Skeletal muscle satellite cell (primary cell): ENCODE measurements around the gene EIF2A. TPM values are rescaled to one million over a fixed set of nuclear protein-coding genes. Genes with fewer than 3 reads are reported as not detected.
A peak's percentile ranks its signal among the peaks of the same experiment; 100 is the strongest.
"Not testable (repeated sequence)": the region's sequence is repeated elsewhere in the genome, so short reads cannot be mapped to it uniquely, and the experiment has no call there.

Experiments used
- H3K27me3 ChIP-seq: 2 replicates; pipeline ENCODE4 v1.7.0; 2013; ENCODE audit warnings: low read length; ENCODE audit not compliant: control insufficient read depth, insufficient read depth
- H3K36me3 ChIP-seq: 2 replicates; pipeline ENCODE4 v1.7.0; 2013; ENCODE audit warnings: mild to moderate bottlenecking, control low read depth, low read length; ENCODE audit not compliant: insufficient read depth
- H3K4me1 ChIP-seq: 2 replicates; pipeline ENCODE4 v1.7.0; 2013; ENCODE audit warnings: low read length; ENCODE audit not compliant: control insufficient read depth, insufficient read depth
- H3K4me2 ChIP-seq: 2 replicates; pipeline ENCODE4 v1.7.0; 2013; ENCODE audit warnings: mild to moderate bottlenecking, low read length
- H3K4me3 ChIP-seq: 2 replicates; pipeline ENCODE4 v1.7.0; 2013; ENCODE audit warnings: low read length
- H3K9ac ChIP-seq: 2 replicates; pipeline ENCODE4 v1.7.0; 2013; ENCODE audit warnings: mild to moderate bottlenecking, low read depth, low read length, moderate library complexity
- H3K9me3 ChIP-seq: replicated peaks from 2 replicates; pipeline ENCODE4 v1.7.0; 2013; ENCODE audit warnings: mild to moderate bottlenecking, control low read depth, low read length
- total RNA-seq: library from RNA; depleted of rRNA; stranded (reverse); fragments of >200 nt; gene quantifications from 2 replicates; pipeline ENCODE4 v1.2.3, GENCODE V29; 2012; rRNA removed

The EIF2A gene
- total RNA-seq, result 172 and 188 TPM in 2 replicates

DNA sequence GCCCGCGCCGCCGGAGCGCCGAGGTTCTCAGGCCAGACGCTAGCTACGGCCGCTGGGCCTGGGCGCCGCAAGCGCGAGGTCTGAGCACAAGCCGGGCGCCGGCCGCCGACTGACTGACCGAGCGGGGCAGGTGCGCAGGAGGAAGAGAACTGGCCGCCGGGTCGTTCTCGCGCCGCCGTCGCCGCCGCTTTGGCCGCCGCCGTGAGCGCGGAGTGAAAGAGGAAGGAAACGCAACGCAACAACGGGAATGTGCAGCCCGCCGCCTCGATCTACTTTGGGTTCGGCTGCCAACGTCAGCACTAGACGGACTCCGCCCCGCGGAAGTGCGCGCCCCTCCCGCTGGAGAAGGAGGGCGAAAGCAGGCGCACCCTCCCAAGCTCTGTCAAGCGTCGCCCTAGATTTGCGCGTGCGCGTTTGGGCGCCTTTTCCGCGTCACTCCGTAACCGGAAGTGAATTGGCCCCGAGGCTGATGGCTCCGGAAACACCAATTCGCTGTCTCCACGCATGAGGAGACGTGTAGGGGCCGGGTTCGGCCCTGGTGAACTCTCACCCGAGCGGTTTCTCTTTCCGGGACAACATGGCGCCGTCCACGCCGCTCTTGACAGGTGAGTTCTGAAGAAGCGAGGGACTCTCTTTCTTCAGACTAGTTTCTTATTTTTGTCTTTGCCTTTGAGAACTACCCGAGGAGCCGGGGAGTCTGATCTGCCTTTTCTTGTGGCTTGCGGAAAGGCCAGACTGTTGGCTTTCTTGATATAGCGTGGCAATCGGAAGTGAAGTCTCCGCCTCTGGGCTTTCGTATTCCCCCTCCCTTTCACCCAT, at the start of gene EIF2A, which contains the start of gene SERP1:
Gene EIF2A, plus strand, starts transcription at position 562 of the 819 bp plus-strand sequence. Its CDS starts 16 bp downstream, at position 578.
Gene SERP1, minus strand, starts transcription at position 271 of the 819 bp plus-strand sequence. CDS start 361 bp downstream, outside the sequence.
- Histone ChIP-seq H3K27me3 (no peaks in the 10 kb centered on the region), H3K4me2 (peak within 1 kb of the TSS; percentile 91), H3K9ac (peak within 1 kb of the TSS; percentile 91), H3K9me3 (no peaks in the 10 kb centered on the region), H3K4me3 (peak within 1 kb of the TSS; percentile 84), H3K36me3 (peaks cover 21% of the 10 kb centered on the region), H3K4me1 (peaks cover 25% of the 10 kb centered on the region)

GRCh38 chr3:150497956-150498355, 48.6 kb upstream of the EIF2A start:
- Histone ChIP-seq H3K36me3 (no peaks in the 10 kb centered on the region), H3K27me3 (no peaks in the 10 kb centered on the region), H3K4me1 (peaks cover 5% of the 10 kb centered on the region), H3K4me3 (no peak overlapping the region), H3K9me3 (no peaks in the 10 kb centered on the region), H3K4me2 (no peak overlapping the region), H3K9ac (no peak overlapping the region)

GRCh38 chr3:150500960-150501359, 45.6 kb upstream of the EIF2A start:
- H3K36me3 ChIP-seq, H3K4me2 ChIP-seq, H3K9me3 ChIP-seq, H3K27me3 ChIP-seq, H3K4me3 ChIP-seq, H3K9ac ChIP-seq, H3K4me1 ChIP-seq: not testable (repeated sequence)

DNA sequence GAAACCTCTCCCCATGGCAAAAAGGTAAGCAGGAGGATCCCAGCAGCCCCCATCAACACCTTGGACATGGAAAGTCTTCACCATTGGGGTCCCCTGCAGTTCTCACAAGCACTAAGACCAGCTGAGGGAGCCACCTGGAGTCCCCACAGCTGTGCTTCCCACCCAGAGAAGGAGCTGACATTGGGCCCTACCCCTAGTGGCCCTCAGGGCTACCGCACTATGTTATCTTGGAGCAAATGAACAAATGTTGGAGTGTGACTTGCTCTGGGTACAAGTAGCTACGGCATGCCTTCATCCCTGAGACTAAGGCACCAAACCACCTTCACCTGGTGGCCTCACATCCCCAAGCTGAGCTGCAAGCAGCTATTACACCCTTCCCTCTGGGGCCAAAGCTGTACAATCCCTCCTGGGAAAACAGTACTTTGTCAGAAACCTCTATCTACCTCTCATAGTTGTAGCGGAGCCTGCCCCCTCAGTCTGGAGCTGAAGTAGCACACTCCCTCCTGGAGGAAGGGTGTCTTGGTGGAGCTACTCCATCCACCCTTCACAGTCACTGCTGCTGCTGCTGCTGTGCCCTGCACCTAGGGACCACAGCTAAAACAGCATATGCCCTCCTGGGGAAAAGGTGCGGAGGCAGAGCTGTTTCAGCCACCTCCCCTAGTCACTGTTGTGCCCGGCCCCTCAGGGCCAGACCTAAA, 43.0 kb upstream of the EIF2A start:
- Histone ChIP-seq H3K4me2 (no peak overlapping the region), H3K9ac (no peak overlapping the region), H3K9me3 (no peaks in the 10 kb centered on the region), H3K36me3 (no peaks in the 10 kb centered on the region), H3K4me3 (no peak overlapping the region), H3K27me3 (no peaks in the 10 kb centered on the region), H3K4me1 (no peaks in the 10 kb centered on the region)

DNA sequence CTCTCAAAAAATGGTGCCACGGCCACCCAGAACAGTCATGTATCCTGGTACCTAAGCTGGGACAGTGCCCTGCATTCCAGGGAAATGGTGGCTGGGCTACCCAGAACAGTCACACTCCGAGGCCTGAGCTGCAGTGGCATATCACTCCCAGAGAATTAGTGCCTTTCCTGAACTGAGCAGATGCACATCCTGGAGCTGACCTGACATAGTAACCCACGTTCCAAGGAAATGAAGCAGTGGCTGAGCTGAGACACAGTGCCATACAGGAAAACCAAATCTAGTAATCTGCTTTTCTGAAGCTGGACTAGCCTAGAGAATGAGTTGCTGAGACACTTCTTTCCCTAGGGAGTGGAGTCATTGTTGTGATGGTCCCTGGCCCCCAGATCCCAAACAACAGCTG, 42.1 kb upstream of the EIF2A start:
- Histone ChIP-seq H3K36me3 (no peaks in the 10 kb centered on the region), H3K9me3 (no peaks in the 10 kb centered on the region), H3K4me1 (no peaks in the 10 kb centered on the region), H3K27me3 (no peaks in the 10 kb centered on the region), H3K4me2 (no peak overlapping the region), H3K9ac (no peak overlapping the region), H3K4me3 (no peak overlapping the region)

DNA sequence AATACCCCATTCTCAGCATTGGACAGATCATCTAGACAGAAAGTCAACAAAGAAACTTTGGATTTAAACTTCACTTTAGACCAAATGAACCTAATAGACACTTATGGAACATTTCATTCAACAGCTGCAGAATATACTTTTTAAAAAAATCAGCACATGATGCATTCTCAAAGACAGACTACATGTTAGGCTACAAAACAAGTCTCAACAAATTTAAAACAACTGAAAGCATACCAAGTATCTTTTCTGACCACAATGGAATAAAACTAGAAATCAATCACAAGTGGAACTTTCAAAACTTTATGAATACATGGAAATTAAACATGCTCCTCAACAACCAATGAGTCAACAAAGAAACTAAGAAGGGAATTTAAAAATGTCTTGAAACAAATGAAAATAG, 38.2 kb upstream of the EIF2A start:
- Histone ChIP-seq H3K4me1 (no peaks in the 10 kb centered on the region), H3K9me3 (no peaks in the 10 kb centered on the region), H3K36me3 (no peaks in the 10 kb centered on the region), H3K4me2 (no peak overlapping the region), H3K9ac (no peak overlapping the region), H3K27me3 (no peaks in the 10 kb centered on the region), H3K4me3 (no peak overlapping the region)

GRCh38 chr3:150509780-150510179, 36.8 kb upstream of the EIF2A start:
- H3K9ac ChIP-seq, result no peak overlapping the region
- no peaks in the 10 kb centered on the region for H3K27me3 ChIP-seq
- H3K9me3 ChIP-seq, result no peaks in the 10 kb centered on the region
- no peaks in the 10 kb centered on the region for H3K36me3 ChIP-seq
- no peak overlapping the region for H3K4me2 ChIP-seq
- no peaks in the 10 kb centered on the region for H3K4me1 ChIP-seq
- H3K4me3 ChIP-seq, result no peak overlapping the region

DNA sequence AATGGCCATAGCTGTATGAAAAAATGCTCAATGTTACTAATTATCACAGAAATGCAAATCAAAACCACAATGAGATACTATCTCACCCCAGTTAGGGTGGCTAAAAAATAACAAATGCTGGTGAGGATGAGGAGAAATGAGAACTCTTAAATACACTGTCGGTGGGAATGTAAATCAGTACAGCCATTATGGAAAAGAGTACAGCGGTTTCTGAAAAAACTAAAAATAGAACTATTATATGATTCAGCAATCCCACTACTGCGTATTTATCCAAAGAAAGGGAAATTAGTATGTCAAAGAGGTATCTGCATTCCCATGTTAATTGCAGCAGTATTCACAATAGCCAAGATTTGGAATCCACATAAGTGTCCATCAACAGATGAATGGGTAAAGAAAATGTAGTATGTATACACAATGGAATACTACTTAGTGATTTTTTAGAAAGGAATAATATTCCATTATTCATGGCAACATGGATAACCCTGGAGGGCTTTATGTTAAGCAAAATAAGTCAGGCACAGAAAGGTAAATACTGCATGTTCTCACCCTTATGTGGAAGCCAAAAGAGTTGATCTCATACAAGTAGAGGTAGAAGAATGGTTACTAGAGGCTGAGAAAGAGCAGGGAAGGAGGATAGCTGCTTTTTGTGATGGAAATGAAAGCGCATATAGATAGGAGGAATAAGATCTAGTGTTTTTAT, 35.3 kb upstream of the EIF2A start:
- Histone ChIP-seq H3K4me3 (no peak overlapping the region), H3K9me3 (no peaks in the 10 kb centered on the region)

GRCh38 chr3:150515210-150515609, 31.4 kb upstream of the EIF2A start:
- Histone ChIP-seq H3K4me1 (no peaks in the 10 kb centered on the region), H3K4me3 (no peak overlapping the region), H3K4me2 (no peak overlapping the region), H3K27me3 (no peaks in the 10 kb centered on the region), H3K9me3 (no peaks in the 10 kb centered on the region), H3K9ac (no peak overlapping the region), H3K36me3 (no peaks in the 10 kb centered on the region)

More for the DNA sequence above, 35.3 kb upstream of the EIF2A start:
- Histone ChIP-seq H3K4me1 (no peaks in the 10 kb centered on the region), H3K27me3 (no peaks in the 10 kb centered on the region), H3K9ac (no peak overlapping the region), H3K36me3 (no peaks in the 10 kb centered on the region), H3K4me2 (no peak overlapping the region)

GRCh38 chr3:150519026-150519425, 27.6 kb upstream of the EIF2A start:
- Histone ChIP-seq H3K9ac (no peak overlapping the region), H3K4me1 (peaks cover 3% of the 10 kb centered on the region), H3K4me2 (no peak overlapping the region), H3K27me3 (no peaks in the 10 kb centered on the region), H3K9me3 (no peaks in the 10 kb centered on the region), H3K36me3 (no peaks in the 10 kb centered on the region), H3K4me3 (no peak overlapping the region)

DNA sequence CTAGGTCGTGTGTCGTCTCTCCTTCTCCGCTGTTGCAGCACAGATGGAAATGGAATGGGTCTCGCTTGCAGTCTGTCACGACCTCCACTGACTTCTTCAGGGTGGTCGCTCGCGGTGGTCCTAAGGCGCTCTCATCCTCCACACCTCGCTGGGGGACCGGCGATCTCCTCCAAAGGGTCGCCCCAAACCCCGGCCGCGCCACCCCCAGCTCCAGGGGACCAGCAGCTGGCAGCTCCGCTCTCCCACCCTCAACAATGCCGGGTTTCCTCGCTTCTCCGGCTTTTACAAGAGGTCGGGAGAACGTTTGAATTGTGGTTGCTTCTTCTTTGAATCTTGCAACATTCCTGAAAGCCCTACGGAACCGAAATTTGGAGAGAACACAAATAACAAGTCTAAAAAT, 26.2 kb upstream of the EIF2A start:
- Histone ChIP-seq H3K9ac (no peak overlapping the region), H3K4me1 (peaks cover 3% of the 10 kb centered on the region), H3K4me2 (no peak overlapping the region), H3K9me3 (no peaks in the 10 kb centered on the region), H3K27me3 (no peaks in the 10 kb centered on the region), H3K4me3 (no peak overlapping the region), H3K36me3 (no peaks in the 10 kb centered on the region)
